Stimulated activated CD4-positive, alpha-beta T cell treated with anti-CD3 and anti-CD28 coated beads, Interleukin-2, amount 100 ng/mL, for 4 hours (primary cell): Measurements from ENCODE around the gene ADIRF.
"Not testable (repeated sequence)": the region's sequence is repeated elsewhere in the genome, so short reads cannot be mapped to it uniquely, and the experiment has no call there.

Experiments used
- DNase-seq: peaks from one replicate; pipeline ENCODE4 v3.0.0-alpha.2; 2020; ENCODE audit warnings: low read depth

ADIRF gene

DNA sequence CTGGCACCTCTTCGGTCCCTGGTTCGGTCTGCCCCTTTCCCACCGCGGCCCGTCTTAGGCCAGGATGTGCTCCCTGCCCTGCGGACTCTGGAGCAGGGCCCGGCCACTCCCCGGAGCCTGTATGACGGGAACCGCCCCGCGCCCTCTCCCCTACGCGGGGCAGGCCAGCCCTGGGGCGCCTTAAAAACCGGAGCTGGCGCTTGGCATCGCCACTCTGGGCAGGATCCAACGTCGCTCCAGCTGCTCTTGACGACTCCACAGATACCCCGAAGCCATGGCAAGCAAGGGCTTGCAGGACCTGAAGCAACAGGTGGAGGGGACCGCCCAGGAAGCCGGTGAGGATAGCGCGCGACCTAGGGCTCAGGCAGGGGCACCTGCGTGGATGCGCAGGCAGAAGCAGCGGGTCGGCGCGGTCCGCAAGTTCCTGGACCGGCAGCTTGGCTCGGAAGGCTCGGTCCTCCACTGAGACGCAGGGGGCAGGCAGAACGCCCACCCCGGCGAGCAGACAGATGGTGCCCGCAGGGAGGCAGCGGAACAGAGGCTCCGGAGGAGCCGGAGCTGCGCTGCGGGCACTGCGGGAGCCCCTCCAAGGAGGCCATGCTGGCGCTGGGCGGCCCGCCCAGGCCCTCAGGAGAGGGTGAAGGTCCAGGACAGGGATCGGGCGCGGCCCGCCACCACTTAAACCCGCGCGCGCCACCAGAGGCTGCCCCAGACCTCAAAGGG lies at the start of gene ADIRF:
Gene ADIRF, plus strand, starts transcription at position 212 of the 723 bp plus-strand sequence. Its CDS starts 63 bp downstream, at position 275.
- DNase-seq: no peak

DNA sequence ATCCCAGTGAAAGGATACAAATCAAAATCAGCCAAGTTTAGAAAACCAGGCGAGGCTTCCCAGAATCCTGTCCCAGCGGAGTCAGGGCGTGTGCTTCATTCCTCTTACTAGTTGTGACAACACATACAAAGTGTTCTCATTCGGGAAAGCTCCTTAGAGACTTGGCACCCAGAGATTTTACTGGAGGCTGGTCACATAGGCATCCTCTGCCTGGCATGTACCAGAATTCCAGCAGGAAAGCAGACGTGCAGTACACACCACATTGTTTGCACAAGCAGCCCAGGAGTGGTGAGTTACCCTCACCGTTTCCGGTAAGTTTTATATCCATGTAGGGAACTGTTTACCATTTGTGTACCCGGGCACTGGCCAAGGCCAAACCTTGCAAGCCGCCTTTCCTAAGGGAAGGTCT lies 45.7 kb upstream of the ADIRF start:
- no peak for DNase-seq

DNA sequence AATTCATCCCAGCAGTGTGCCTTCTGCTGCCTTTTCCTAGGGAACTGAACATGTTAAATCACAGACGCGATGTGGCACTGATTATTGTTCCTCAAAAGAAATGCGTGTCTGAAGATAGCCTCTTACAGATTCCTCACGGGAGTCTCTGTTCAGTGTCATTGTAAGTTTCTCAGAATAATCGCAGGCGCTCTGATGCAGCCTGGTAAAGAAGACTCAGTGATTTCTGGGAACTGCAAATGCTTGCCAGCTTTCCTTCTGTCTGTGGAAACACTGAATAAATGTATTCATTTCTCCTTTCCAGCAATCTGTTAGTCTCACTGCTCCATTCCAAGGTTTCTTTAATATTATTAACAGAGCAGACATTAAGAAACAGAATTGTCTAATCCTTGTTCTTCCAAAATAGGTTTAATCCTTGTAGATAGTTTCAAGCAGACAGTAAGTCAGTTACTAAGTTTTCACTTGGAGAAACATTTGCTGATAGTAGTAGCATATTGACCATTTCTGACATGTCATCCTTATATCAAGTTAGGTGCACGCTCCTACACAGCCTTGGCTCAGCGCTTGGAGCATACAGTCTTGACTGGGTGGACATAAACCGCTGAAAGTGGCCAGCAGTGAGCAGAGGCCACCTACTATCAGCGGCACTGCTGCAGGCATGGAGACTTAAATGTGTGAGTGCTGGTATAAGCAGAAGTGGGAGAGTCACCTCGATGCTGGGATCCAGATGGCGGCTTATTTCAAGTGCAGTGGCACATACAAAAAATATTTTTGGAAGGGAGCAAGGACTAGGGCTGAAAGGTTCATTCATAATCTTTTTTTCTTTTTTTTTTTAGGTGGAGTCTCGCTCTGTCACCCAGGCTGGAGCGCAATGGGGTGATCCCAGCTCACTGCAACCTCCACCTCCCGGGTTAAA lies 38.6 kb upstream of the ADIRF start:
- no peak for DNase-seq

DNA sequence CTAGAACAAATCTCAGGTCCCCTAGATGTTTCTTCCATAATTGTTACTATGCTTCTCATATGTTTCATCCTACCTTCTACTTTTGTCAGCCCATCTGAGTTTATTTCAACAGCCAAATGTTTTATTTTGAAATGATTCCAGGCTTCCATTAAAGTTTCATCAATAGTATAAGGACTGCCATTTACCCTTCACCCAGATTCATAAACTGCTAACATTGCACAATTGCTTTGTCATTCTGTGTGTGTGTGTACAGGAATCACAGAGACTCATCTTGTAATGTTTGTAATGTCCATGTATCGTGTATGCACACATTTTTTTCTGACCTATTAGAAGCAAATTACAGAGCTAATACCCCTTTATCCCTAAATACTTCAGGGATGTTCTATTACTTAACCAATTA lies 36.4 kb upstream of the ADIRF start:
- no peak for DNase-seq

DNA sequence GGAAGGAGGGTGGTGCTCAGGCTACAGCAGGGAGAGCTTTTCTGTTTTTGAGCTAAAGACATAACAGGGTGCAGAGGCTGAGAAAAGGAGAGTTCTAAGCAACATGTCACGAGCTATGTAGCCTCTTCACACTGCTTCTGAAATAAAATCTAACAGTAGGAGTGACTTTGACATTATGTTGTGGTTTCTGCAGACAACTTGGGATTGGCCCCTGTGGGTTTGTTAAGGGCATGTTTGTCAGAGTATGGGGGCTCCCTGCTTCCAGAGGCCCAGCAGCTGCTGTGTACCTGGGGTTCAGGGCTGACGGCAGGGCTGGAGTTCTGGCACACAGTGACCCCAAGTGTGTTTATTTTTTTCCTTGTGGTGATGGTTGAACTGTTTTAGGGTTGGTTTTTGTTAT lies 35.6 kb upstream of the ADIRF start:
- no peak for DNase-seq

DNA sequence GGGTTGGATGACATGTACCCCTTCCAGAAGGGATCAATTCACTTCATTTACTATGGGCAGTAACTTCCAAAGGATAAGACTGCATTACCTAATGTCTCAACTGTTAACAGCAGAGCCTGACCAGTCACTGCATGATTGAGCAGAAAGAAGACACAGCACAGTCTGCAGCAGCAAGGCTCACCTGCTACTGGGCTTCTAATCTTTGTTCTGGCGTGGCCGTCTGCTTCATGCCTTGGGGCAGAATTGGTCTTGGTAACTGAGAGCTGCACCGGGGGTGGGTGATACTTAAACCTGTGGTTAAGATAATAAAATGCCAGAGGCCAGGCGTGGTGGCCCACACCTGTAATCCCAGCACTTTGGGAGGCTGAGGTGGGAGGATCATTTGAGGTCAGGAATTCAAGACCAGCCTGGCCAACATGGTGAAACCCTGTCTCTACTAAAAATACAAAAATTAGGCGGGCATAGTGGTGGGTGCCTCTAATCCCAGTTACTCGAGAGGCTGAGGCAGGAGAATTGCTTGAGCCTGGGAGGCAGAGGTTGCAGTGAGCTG lies 34.0 kb upstream of the ADIRF start:
- not testable (repeated sequence) for DNase-seq

DNA sequence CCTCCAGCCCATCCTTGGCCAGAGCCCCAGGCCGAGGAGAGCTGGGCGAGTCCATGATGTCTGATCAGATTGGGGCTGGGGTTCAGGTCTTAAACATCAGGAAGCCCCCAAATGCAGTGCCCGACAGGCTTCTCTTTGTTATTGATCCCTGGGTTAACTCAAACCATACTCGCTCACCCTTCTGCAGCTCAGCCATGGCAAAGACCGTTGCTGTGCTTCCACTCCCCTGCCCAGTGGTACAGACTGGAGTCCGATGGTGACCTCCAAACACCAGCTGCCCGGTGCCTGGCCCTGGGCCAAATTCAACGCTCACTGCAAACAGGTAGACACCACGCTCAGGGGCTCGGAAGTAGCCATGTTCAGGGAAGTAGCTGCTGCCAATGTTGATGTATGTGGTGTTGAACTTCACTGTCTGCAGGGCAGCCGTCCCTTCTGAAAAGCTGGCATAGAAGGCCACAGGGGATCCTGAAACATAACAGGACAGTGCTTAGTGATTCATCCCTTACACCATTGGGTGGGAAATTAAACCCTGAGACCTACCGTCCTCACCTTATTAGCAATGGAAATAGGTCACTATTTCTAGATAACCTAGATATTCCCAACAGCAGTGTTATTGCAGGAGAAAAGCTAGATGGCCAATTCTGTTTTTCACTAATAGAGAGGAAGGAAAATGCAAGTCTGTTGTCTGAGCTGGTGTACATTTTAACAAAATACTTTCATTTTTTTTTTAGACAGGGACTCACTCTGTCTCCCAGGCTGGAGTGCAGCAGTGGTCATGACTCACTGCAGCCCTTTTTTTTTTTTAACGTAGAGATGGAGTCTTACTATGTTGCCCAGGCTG lies 31.4 kb upstream of the ADIRF start:
- DNase-seq: no peak

DNA sequence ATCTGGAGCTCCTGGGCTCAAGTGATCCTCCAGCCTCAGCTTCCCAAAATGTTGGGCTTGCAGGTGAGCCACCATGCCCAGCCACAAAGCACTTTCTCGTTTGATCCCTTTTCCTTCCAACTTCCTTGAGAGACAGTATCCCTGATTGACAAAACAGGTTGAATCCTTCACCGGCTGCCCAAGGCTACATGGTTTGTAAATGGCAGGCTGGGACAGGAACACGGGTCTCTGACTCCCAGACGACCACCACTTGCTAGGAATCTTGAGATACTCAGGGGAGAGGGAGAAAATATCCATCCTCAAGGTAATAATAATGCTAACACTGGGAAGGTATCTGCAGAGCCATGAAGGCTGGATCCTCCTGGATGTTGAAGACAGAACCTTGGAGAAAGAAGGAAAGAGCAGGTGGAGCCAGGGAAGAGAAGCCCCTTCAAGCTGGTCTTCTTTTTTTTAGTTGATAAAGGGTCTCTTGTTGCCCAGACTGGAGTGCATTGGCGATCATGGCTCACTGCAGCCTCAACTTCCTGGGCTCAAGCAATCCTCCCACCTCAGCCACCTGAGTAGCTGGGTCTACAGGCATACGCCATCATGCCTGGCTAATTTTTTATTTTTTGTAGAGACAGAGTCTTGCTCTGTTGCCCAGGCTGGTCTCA lies 30.7 kb upstream of the ADIRF start:
- DNase-seq: no peak

DNA sequence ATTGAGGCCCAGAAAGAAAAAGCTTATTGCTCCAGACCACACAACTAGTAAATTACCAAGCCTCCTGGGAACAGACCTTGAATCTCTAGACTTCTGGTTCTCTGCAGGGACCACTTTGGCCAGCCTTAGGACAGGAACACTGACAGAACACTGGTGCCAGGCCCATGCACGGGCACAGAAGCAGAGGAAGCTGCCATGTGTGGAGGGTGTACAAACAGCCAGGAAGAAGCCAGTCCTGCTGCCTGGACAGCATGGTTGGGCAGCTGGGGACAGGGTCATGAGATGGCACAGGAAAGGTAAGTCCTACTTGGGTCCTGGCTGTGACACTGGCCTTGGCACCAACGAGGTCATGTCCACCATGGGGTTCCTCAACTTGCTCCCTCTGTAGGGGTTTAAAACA lies 30.0 kb upstream of the ADIRF start:
- DNase-seq: no peak

DNA sequence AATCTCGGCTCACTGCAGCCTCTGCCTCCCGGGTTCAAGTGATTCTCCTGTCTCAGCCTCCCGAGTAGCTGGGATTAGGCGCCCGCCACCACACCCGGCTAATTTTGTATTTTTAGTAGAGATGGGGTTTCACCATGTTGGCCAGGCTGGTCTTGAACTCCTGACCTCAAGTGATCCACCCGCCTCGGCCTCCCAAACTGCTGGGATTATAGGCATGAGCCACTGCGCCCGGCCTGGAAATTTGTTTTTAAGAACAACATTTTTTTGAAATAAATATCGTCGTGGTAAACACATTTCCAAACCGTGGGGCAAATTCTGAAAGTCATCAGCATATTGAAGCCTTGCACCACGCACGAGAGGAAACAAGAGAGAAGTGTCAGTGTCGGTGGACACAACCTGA lies 28.2 kb upstream of the ADIRF start:
- not testable (repeated sequence) for DNase-seq

DNA sequence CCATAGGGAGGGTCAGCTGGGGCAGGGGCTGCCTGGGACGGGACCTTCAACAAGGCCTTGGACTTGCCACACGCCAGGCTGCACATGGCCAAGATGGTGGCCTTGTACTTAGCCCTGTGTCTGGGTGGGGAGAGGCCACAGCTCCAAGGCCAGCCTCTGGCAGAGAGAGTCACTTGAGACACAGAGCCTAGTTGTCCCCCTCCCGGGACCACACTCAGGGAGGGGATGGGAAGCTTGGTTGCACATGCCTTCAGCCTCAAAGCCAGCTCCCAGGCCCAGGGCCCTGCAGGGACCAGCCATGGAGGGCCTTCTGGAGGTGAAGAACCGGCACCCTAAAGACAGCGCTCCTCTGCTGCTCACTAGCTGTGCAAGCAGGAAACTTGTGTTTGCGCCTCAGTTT lies 27.6 kb upstream of the ADIRF start:
- no peak for DNase-seq

DNA sequence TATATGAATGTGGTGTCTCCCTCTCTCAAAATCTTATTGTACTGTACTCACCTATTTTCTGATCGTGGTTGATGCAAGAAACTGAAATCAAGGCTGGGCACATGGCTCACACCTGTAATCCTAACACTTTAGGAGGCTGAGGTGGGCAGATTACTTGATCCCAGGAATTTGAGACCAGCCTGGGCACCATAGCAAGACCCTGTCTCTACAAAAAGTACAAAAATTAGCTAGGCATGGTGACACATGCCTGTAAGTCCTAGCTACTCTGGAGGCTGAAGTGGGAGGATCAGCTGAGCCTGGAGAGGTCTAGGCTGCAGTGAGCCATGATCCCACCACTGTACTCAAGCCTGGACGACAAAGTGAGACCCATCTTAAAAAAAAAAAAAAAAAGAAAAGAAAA lies 26.9 kb upstream of the ADIRF start:
- no peak for DNase-seq

DNA sequence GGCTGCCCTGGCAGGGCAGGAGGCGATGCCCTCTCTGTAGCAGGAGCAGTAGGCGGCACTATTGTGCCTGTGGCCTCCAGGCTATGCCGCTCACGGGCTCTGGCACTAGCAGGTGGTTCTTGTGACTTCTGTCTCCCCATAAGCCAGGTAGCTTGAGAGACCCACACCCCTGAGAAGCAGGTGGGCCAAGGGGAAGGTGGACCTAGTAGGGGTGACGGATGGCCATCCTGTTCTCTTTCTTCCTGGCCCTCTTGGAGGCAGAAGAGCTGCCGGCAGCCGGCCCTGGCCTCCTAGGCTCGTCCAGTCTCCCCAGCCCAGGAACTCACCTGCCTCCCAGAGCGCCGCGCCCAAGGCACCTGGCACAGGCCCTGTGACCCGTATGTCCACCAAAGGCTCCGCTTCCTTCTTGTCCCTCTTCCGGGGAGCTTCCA lies 26.3 kb upstream of the ADIRF start:
- no peak for DNase-seq

DNA sequence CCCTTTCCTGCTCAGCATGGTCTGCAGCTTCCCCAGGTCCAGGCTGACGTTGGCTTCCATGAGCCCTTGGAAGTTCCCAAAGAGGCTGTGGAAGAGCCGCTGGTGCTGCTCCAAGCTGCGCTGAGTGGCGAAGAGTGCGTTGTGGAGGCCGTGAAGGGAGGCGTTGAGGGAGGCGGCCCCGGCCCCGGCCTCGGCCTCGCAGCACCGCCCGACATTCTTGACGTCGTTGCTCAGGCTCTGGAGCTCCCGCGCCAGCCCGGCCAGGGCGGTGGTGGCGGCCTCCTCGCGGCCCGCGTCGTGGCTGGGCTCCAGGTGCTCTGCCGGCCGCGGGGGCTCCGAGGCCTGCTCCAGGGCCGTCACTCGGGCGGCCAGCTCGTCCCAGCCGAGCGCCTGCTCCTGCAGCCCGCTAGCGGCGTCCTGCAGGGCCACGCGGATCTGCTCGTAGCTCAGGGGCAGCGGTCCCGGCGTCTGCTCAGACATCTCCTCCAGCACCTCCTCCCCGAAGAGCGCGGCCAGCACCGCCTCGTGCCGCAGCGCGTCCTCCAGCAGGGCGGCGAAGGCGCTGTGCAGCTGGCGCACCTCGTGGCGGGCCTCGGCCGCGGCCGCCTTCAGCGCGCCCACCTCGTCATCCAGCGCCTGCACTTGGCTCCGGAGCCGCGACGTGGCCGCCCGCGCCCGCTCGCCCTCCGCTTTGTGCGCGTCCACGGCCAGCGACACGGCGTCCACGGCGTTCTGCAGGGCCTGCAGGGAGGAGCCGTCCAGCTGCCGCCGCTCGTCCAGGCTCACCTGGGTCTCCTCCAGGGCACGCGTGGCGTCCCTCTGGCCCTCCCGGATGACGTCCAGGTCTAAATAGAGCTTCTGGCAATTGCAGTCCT lies 25.6 kb upstream of the ADIRF start:
- DNase-seq: no peak

DNA sequence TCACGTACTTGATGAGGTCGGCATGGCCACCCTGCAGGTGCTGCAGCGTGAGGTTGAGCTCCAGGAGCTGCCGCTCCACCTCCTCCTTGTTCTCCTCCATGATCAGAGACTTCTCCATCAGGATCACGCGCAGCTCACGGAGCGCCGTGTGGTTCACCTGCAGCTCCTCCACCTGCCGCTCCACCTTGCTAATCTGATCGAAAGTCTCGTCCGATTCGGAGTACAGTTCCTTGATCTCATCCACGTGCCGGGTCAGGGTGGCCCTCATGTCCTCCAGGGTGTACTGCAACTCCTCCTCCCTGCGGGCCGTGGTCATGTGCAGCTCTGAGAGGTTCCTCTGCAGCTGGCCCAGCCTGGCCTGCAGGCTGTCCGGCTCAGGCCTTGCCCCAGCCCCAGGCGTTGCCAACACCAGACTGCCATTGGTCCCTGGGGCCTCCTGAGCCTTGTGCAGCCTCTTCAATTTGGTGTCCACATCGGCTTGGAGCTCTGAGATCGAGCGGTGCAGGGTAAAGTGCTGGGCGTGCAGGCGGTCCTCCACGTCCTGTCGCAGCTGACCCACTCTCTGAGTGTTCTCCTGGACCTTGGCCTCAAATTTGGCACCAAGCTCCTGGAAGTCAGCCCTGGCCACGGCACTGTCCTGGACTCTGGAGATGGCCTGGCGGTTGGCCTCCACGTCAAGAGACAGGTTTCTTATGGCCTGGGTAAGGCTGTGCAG lies 24.8 kb upstream of the ADIRF start:
- no peak for DNase-seq

DNA sequence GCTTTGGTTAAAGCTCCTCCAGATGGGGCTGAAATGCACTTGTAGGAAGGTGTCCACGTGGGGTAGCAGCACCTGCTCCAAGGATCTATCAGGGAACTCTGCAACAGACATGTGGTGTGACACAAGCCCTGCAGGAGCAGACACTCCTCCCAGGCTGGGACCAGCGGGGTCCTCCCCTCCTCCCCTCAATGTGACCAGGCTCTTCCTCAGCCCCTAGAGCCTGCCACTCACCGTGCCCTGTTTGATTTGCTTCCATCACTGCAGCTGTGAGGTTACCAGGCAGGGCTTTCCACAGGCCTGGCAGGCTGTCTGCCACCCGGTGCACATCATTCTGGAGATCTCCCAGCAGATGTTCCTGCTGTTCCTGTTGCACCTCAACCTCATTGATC lies 24.3 kb upstream of the ADIRF start:
- DNase-seq: no peak

DNA sequence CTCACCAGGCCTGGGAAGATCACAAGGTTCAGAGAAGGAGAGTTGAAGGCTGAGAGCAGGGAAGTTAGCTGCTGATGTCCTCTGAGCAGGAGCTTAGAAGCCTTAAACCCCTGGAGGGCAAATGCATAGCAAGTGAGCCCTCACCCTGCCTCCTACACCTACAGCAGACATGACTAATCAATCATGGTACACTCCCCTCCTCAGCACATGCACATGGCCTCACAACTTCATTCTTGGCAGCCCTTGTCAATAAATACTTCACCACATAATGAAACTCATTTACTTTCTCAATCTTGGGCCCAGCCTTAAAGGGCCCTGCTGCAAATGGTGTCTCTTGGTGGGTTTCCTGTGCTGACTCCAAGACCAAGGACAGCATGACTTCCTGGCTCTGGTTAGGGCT lies 23.8 kb upstream of the ADIRF start:
- DNase-seq: no peak

DNA sequence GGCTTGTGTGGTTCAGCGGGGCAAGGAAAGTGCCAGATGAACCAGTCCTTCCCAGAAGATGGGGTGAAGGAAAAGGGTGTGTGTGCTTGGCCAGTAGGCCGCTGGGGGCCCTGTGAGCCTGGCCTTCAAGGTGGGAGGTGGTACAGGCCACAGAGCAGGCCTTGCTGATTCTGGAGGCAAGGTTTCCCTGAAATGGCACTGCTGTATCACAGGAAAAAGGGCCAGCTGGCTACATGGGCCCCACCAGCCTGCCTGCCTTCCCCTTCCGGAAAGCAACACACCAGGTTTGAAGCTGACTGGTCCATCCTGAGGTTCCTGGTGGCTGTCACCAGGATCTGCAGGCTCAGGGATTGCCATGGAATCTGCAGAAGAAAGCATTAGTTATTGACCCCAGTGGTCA lies 23.4 kb upstream of the ADIRF start:
- no peak for DNase-seq

DNA sequence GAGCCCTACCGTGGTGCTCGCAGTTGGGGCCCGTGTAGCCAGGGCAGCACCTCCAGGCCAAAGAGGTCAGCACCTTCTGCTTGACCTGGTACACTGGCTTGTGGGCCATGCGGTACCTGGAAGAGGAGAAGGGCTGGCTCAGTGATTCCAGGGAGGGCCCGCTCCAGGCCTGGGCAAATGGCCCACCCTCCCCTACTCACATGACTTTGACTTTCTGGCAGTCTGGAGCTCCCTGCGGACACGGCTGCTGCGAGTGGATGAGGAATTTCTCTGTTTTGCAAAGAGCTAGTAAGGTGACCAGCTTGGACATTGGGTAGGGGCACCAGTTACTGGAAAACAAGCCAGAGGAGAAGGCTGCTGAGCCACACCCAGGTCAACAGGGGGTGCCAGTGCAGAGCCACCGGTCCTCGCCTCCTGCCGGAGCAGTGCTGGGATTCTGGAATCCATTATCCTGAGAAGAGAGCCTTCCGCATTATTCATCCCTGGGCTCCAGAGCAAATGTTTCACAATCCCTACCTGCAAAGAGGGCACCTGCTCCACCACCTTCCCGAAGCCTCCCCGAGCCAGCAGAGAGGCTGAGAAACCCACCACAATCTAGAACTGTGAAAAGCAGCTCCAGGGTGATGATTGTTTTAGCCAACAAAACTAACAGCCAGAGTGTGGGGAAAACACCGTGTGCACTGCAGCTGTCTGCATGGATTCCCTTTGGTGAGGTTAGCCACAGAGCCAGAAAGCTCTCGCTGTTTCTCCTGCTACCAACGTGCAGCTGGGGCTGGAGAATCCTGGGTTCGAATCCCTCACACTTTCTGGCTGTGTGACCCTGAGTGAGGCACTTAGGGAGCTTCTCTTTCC lies 22.7 kb upstream of the ADIRF start:
- no peak for DNase-seq
